Loucy (cell line): ENCODE results near the gene ISG20L2.

Source experiments
- H2AFZ ChIP-seq: fragments of 200-600 bp; sonication (generic); 2 replicates; pipeline ENCODE4 v1.6.0; 2016; ENCODE audit warnings: antibody characterized with exemption, mild to moderate bottlenecking, low read length, moderate library complexity
- H3F3A ChIP-seq: fragments of 200-600 bp; 2 replicates; pipeline ENCODE4 v1.6.0; 2016; ENCODE audit warnings: antibody characterized with exemption, low read depth, mild to moderate bottlenecking
- H3K27me3 ChIP-seq: fragments of 200-600 bp; sonication (generic); 2 replicates; pipeline ENCODE4 v1.6.1; 2014; ENCODE audit warnings: low read length, mild to moderate bottlenecking; ENCODE audit not compliant: insufficient read depth, poor library complexity, severe bottlenecking
- H3K36me3 ChIP-seq: fragments of 200-600 bp; sonication (generic); 2 replicates; pipeline ENCODE4 v1.6.1; 2016; ENCODE audit warnings: low read length; ENCODE audit not compliant: insufficient read depth
- H3K4me1 ChIP-seq: fragments of 200-600 bp; sonication (generic); 2 replicates; pipeline ENCODE4 v1.5.1; 2014; ENCODE audit warnings: low read length, mild to moderate bottlenecking; ENCODE audit not compliant: insufficient read depth, poor library complexity, severe bottlenecking
- H3K4me2 ChIP-seq: fragments of 200-600 bp; sonication (generic); 2 replicates; pipeline ENCODE4 v1.6.0; 2014; ENCODE audit warnings: antibody characterized with exemption, low read length, low read depth, mild to moderate bottlenecking; ENCODE audit not compliant: poor library complexity, severe bottlenecking
- H3K4me3 ChIP-seq: fragments of 200-600 bp; sonication (generic); 2 replicates; pipeline ENCODE4 v1.5.1; 2014; ENCODE audit warnings: low read length, mild to moderate bottlenecking, mixed read lengths; ENCODE audit not compliant: poor library complexity, severe bottlenecking
- H3K79me2 ChIP-seq: fragments of 200-600 bp; sonication (generic); 2 replicates; pipeline ENCODE4 v1.6.1; 2014; ENCODE audit warnings: low read length; ENCODE audit not compliant: insufficient read depth
- H3K9ac ChIP-seq: fragments of 200-600 bp; sonication (generic); 2 replicates; pipeline ENCODE4 v1.6.0; 2014; ENCODE audit warnings: mild to moderate bottlenecking, low read depth, low read length, moderate library complexity; ENCODE audit not compliant: poor library complexity, severe bottlenecking
- H3K9me2 ChIP-seq: fragments of 200-600 bp; sonication (generic); replicated peaks from 2 replicates; pipeline ENCODE4 v1.6.1; 2016; ENCODE audit warnings: low read depth, low read length, mixed read lengths
- H3K9me3 ChIP-seq: fragments of 200-600 bp; sonication (generic); 2 replicates; pipeline ENCODE4 v1.6.1; 2014; ENCODE audit warnings: mild to moderate bottlenecking, antibody characterized with exemption, low read length, low read depth; ENCODE audit not compliant: insufficient read depth
- H4K20me1 ChIP-seq: fragments of 200-600 bp; sonication (generic); 2 replicates; pipeline ENCODE4 v1.6.0; 2014; ENCODE audit warnings: antibody characterized with exemption, low read length, mild to moderate bottlenecking; ENCODE audit not compliant: insufficient read depth, poor library complexity, severe bottlenecking
- EZH2phosphoT487 ChIP-seq: fragments of 200-600 bp; IDR thresholded peaks from 2 replicates; pipeline ENCODE4 v1.6.1; 2018; ENCODE audit warnings: antibody characterized with exemption, mild to moderate bottlenecking, moderate library complexity, borderline replicate concordance
- TF ChIP-seq, protein P1 (sequence below): fragments of 200-600 bp; sonication (generic); conservative IDR thresholded peaks from 2 replicates; pipeline ENCODE4 v1.5.1; 2014; ENCODE audit warnings: mild to moderate bottlenecking, antibody characterized with exemption, low read length

ISG20L2 gene

DNA sequence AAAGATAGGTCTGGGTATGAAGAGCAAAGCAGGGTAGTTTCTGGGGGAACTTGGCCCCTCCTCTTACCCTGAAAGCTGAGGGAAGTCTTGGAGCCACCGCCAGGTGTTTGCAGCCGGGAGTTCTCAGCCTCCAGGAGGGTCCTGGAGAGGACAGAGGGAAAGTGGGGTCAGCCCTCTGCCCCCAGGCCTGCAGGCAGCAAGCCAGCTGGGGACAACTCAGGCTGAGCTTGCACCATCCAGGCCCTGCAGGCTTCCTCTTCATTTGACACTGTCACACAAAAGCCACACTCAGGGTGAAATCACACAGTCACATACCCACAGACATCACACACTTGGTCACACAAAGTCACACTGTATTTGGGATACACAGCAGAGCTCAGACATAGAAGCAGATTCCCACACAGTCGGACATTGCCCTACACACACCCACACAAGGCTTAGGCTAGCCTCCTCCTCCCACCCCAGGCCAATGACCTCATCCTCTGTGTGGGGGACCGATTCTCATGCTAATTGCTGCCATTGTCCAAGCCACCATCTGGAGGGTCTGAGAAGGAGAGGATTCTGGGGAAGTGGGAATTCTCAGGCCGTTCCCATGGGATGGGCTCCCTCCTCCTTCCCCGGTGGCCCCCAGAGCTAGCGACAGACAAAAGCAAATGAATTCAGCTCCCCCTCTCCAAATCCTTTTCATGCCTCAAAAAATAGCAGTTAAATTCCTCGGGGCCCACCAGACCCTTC lies 55.0 kb downstream of the ISG20L2 start:
- H3K4me2 ChIP-seq, result no peak overlapping the region
- no peaks in the 10 kb centered on the region for H3K79me2 ChIP-seq
- H3K27me3 ChIP-seq, result no peaks in the 10 kb centered on the region
- H3K9ac ChIP-seq, result no peak overlapping the region
- H2AFZ ChIP-seq, result no peak overlapping the region
- no peaks in the 10 kb centered on the region for H3K4me1 ChIP-seq
- no peaks in the 10 kb centered on the region for H3K36me3 ChIP-seq
- no peaks in the 10 kb centered on the region for H3K9me2 ChIP-seq
- H3K9me3 ChIP-seq, result no peaks in the 10 kb centered on the region
- H3K4me3 ChIP-seq, result no peak overlapping the region
- TF ChIP-seq EZH2phosphoT487, result no peak
- TF ChIP-seq, protein P1, sequence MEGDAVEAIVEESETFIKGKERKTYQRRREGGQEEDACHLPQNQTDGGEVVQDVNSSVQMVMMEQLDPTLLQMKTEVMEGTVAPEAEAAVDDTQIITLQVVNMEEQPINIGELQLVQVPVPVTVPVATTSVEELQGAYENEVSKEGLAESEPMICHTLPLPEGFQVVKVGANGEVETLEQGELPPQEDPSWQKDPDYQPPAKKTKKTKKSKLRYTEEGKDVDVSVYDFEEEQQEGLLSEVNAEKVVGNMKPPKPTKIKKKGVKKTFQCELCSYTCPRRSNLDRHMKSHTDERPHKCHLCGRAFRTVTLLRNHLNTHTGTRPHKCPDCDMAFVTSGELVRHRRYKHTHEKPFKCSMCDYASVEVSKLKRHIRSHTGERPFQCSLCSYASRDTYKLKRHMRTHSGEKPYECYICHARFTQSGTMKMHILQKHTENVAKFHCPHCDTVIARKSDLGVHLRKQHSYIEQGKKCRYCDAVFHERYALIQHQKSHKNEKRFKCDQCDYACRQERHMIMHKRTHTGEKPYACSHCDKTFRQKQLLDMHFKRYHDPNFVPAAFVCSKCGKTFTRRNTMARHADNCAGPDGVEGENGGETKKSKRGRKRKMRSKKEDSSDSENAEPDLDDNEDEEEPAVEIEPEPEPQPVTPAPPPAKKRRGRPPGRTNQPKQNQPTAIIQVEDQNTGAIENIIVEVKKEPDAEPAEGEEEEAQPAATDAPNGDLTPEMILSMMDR, result no peak
- no peaks in the 10 kb centered on the region for H4K20me1 ChIP-seq
- H3F3A ChIP-seq, result no peaks in the 10 kb centered on the region
